K562 (cell line): ENCODE results near the gene FILIP1L. TPM values are rescaled to one million over a fixed set of nuclear protein-coding genes. Genes with fewer than 3 reads are reported as not detected.

ENCODE experiments used
- BMI1 ChIP-seq: fragments of 150-350 bp; IDR thresholded peaks from 2 replicates; pipeline ENCODE4 v1.6.1; 2014; ENCODE audit warnings: low read length
- CEBPB ChIP-seq: fragments of 450-650 bp; IDR thresholded peaks from 2 replicates; pipeline ENCODE4 v1.6.1; 2016; ENCODE audit warnings: missing genetic modification characterization, missing compliant biosample characterization
- DIDO1 ChIP-seq: fragments of 450-650 bp; IDR thresholded peaks from 2 replicates; pipeline ENCODE4 v1.6.1; 2016; ENCODE audit warnings: low read depth, missing biosample characterization, missing genetic modification characterization
- IRF2 ChIP-seq: sonication (generic); formaldehyde crosslinking; IDR thresholded peaks from 2 replicates; pipeline ENCODE4 v1.8.1; 2022; ENCODE audit warnings: mild to moderate bottlenecking, missing genetic modification reagents
- MAFK ChIP-seq: IDR thresholded peaks from 2 replicates; pipeline ENCODE4 v1.6.1; 2011; ENCODE audit warnings: low read length, improper control_type of control experiment
- SNIP1 ChIP-seq: fragments of 450-650 bp; IDR thresholded peaks from 2 replicates; pipeline ENCODE4 v1.7.1; 2017; ENCODE audit warnings: low read depth, mild to moderate bottlenecking
- TGIF2 ChIP-seq: sonication (generic); formaldehyde crosslinking; IDR thresholded peaks from 2 replicates; pipeline ENCODE4 v1.8.1; 2022; ENCODE audit warnings: mild to moderate bottlenecking, missing genetic modification reagents, moderate library complexity
- ZNF224 ChIP-seq: sonication (generic); formaldehyde crosslinking; IDR thresholded peaks from 2 replicates; pipeline ENCODE4 v1.8.0; 2022; ENCODE audit warnings: mild to moderate bottlenecking, missing genetic modification reagents
- polyA plus RNA-seq, 8 experiments: library from polyadenylated mRNA; depleted of rRNA in 4 of 8; stranded (reverse) in 5 of 8; unstranded in 3 of 8; fragments of >200 nt; fragmentation: Nextera tagmentation in 2 of 8; fragmentation: Illumina TruSeq in 1 of 8; extraction: Ambion mirVana in 2 of 8; extraction: Trizol in 1 of 8; gene quantifications; 2 replicates each; pipeline versions ENCODE4 v1.2.1 to v1.2.3, GENCODE V29; 2011 to 2014; ENCODE audit warnings: inconsistent platforms in 1 of 8, missing spikeins in 1 of 8
- total RNA-seq, 7 experiments: library from RNA; depleted of rRNA in 6 of 7; stranded (reverse); fragments of >200 nt in 6 of 7; fragmentation: Illumina TruSeq in 2 of 7; extraction: Trizol in 2 of 7; gene quantifications; 2 replicates each; pipeline versions ENCODE4 v1.2.1 to v1.2.3, GENCODE V29; 2011 to 2021; ENCODE audit warnings: low replicate concordance in 1 of 7
- TF ChIP-seq, protein P1 (sequence below): fragments of 200-600 bp; sonication (generic); IDR thresholded peaks from one replicate; pipeline ENCODE4 v1.6.1; 2012; ENCODE audit warnings: mild to moderate bottlenecking, low read depth, low read length, inconsistent platforms
- TF ChIP-seq, protein P2 (sequence below): fragments of 450-650 bp; IDR thresholded peaks from 2 replicates; pipeline ENCODE4 v1.6.1; 2017; ENCODE audit warnings: antibody characterized with exemption, mild to moderate bottlenecking
- TF ChIP-seq, protein P3 (sequence below): fragments of 250-450 bp; sonication (Bioruptor Pico); IDR thresholded peaks from 2 replicates; pipeline ENCODE4 v1.8.0; 2022; ENCODE audit warnings: inconsistent platforms, mild to moderate bottlenecking, moderate library complexity, borderline replicate concordance

The FILIP1L gene
- total and polyA plus RNA-seq, 9 of the 15 experiments (the other 6 are each of a cell fraction or from before 2014, with no cell fraction given), result 0.50 to 2.1 (median 1.1) TPM

DNA sequence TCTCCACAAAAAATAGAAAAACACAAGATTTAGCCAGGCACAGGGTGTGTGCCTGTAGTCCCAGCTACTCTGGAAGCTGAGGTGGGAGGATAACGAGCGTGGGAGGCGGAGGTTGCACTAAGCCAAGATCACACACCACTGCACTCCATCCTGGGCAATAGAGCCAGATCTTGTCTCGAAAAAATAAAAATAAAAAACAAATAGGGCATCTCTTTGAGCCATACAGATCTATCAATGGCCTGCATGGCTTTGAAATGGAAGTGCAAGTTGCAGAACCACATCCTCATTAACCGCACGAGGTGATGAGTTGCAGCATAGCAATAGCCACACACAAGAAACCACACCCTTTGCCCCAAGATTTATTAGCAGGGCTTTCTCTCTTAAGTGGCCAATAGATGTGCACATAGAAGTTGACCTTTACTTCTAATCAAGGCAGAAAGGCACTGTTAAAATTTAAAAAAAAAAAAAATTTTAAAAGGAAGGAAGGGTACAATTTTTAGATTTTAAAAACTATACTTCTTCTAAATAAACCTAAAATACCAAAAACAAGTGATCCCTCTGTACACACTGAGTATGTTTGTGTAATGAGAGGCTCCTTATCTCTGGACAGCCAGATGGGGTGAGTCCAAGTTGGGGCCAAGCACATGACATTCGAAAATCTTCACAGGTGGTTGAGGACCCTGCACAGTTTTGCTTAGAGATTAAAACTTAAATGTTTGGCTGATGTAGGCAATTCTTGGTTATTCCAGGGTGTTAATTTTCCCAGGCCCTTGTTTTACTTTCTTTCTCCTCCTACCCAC is 53.4 kb downstream of the FILIP1L start (continued):
- TF ChIP-seq TGIF2 (CRISPR knock-in tag), result no peak
- TF ChIP-seq, protein P1, sequence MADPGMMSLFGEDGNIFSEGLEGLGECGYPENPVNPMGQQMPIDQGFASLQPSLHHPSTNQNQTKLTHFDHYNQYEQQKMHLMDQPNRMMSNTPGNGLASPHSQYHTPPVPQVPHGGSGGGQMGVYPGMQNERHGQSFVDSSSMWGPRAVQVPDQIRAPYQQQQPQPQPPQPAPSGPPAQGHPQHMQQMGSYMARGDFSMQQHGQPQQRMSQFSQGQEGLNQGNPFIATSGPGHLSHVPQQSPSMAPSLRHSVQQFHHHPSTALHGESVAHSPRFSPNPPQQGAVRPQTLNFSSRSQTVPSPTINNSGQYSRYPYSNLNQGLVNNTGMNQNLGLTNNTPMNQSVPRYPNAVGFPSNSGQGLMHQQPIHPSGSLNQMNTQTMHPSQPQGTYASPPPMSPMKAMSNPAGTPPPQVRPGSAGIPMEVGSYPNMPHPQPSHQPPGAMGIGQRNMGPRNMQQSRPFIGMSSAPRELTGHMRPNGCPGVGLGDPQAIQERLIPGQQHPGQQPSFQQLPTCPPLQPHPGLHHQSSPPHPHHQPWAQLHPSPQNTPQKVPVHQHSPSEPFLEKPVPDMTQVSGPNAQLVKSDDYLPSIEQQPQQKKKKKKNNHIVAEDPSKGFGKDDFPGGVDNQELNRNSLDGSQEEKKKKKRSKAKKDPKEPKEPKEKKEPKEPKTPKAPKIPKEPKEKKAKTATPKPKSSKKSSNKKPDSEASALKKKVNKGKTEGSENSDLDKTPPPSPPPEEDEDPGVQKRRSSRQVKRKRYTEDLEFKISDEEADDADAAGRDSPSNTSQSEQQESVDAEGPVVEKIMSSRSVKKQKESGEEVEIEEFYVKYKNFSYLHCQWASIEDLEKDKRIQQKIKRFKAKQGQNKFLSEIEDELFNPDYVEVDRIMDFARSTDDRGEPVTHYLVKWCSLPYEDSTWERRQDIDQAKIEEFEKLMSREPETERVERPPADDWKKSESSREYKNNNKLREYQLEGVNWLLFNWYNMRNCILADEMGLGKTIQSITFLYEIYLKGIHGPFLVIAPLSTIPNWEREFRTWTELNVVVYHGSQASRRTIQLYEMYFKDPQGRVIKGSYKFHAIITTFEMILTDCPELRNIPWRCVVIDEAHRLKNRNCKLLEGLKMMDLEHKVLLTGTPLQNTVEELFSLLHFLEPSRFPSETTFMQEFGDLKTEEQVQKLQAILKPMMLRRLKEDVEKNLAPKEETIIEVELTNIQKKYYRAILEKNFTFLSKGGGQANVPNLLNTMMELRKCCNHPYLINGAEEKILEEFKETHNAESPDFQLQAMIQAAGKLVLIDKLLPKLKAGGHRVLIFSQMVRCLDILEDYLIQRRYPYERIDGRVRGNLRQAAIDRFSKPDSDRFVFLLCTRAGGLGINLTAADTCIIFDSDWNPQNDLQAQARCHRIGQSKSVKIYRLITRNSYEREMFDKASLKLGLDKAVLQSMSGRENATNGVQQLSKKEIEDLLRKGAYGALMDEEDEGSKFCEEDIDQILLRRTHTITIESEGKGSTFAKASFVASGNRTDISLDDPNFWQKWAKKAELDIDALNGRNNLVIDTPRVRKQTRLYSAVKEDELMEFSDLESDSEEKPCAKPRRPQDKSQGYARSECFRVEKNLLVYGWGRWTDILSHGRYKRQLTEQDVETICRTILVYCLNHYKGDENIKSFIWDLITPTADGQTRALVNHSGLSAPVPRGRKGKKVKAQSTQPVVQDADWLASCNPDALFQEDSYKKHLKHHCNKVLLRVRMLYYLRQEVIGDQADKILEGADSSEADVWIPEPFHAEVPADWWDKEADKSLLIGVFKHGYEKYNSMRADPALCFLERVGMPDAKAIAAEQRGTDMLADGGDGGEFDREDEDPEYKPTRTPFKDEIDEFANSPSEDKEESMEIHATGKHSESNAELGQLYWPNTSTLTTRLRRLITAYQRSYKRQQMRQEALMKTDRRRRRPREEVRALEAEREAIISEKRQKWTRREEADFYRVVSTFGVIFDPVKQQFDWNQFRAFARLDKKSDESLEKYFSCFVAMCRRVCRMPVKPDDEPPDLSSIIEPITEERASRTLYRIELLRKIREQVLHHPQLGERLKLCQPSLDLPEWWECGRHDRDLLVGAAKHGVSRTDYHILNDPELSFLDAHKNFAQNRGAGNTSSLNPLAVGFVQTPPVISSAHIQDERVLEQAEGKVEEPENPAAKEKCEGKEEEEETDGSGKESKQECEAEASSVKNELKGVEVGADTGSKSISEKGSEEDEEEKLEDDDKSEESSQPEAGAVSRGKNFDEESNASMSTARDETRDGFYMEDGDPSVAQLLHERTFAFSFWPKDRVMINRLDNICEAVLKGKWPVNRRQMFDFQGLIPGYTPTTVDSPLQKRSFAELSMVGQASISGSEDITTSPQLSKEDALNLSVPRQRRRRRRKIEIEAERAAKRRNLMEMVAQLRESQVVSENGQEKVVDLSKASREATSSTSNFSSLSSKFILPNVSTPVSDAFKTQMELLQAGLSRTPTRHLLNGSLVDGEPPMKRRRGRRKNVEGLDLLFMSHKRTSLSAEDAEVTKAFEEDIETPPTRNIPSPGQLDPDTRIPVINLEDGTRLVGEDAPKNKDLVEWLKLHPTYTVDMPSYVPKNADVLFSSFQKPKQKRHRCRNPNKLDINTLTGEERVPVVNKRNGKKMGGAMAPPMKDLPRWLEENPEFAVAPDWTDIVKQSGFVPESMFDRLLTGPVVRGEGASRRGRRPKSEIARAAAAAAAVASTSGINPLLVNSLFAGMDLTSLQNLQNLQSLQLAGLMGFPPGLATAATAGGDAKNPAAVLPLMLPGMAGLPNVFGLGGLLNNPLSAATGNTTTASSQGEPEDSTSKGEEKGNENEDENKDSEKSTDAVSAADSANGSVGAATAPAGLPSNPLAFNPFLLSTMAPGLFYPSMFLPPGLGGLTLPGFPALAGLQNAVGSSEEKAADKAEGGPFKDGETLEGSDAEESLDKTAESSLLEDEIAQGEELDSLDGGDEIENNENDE, result no peak
- TF ChIP-seq DIDO1 (tag), result no peak
- no peak for TF ChIP-seq BMI1
- no peak for TF ChIP-seq IRF2 (CRISPR knock-in tag)
- TF ChIP-seq ZNF224 (CRISPR knock-in tag), result no peak
- TF ChIP-seq, protein P2, sequence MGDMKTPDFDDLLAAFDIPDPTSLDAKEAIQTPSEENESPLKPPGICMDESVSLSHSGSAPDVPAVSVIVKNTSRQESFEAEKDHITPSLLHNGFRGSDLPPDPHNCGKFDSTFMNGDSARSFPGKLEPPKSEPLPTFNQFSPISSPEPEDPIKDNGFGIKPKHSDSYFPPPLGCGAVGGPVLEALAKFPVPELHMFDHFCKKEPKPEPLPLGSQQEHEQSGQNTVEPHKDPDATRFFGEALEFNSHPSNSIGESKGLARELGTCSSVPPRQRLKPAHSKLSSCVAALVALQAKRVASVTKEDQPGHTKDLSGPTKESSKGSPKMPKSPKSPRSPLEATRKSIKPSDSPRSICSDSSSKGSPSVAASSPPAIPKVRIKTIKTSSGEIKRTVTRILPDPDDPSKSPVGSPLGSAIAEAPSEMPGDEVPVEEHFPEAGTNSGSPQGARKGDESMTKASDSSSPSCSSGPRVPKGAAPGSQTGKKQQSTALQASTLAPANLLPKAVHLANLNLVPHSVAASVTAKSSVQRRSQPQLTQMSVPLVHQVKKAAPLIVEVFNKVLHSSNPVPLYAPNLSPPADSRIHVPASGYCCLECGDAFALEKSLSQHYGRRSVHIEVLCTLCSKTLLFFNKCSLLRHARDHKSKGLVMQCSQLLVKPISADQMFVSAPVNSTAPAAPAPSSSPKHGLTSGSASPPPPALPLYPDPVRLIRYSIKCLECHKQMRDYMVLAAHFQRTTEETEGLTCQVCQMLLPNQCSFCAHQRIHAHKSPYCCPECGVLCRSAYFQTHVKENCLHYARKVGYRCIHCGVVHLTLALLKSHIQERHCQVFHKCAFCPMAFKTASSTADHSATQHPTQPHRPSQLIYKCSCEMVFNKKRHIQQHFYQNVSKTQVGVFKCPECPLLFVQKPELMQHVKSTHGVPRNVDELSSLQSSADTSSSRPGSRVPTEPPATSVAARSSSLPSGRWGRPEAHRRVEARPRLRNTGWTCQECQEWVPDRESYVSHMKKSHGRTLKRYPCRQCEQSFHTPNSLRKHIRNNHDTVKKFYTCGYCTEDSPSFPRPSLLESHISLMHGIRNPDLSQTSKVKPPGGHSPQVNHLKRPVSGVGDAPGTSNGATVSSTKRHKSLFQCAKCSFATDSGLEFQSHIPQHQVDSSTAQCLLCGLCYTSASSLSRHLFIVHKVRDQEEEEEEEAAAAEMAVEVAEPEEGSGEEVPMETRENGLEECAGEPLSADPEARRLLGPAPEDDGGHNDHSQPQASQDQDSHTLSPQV, result no peak
- TF ChIP-seq MAFK, result no peak
- TF ChIP-seq CEBPB (tag), result 0 out of 2 replicates have a peak, but pooled peaks have one; percentile 11
- no peak for TF ChIP-seq SNIP1
- TF ChIP-seq, protein P3, sequence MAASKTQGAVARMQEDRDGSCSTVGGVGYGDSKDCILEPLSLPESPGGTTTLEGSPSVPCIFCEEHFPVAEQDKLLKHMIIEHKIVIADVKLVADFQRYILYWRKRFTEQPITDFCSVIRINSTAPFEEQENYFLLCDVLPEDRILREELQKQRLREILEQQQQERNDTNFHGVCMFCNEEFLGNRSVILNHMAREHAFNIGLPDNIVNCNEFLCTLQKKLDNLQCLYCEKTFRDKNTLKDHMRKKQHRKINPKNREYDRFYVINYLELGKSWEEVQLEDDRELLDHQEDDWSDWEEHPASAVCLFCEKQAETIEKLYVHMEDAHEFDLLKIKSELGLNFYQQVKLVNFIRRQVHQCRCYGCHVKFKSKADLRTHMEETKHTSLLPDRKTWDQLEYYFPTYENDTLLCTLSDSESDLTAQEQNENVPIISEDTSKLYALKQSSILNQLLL, result no peak
